A549 (cell line): ENCODE measurements around the gene TXNL4A.

ENCODE experiments used
- EP300 ChIP-seq, 2 experiments: fragments of >200 bp; sonication (Bioruptor Twin); formaldehyde crosslinking; IDR thresholded peaks; 2 replicates in 1 of 2; 3 replicates in 1 of 2; pipeline ENCODE4 v1.6.1; 2016 to 2017
- KDM1A ChIP-seq: fragments of 200-600 bp; sonication (generic); IDR thresholded peaks from 2 replicates; pipeline ENCODE4 v1.6.1; 2016; ENCODE audit warnings: low read depth, mild to moderate bottlenecking
- NR3C1 ChIP-seq: fragments of >200 bp; sonication (Bioruptor Twin); formaldehyde crosslinking; IDR thresholded peaks from 3 replicates; pipeline ENCODE4 v1.6.1; 2017
- POLR2A ChIP-seq: IDR thresholded peaks from 2 replicates; pipeline ENCODE4 v1.6.1; 2012; ENCODE audit warnings: mild to moderate bottlenecking, low read length
- RAD21 ChIP-seq, 2 experiments: fragments of >200 bp in 1 of 2; sonication (Bioruptor Twin) in 1 of 2; formaldehyde crosslinking in 1 of 2; IDR thresholded peaks in 1 of 2; conservative IDR thresholded peaks in 1 of 2; 2 replicates in 1 of 2; 3 replicates in 1 of 2; pipeline ENCODE4 v1.6.1; 2012 to 2018; ENCODE audit warnings: inconsistent platforms in 1 of 2
- RFX5 ChIP-seq: fragments of 450-650 bp; IDR thresholded peaks from 2 replicates; pipeline ENCODE4 v1.7.1; 2014; ENCODE audit warnings: antibody characterized with exemption, mild to moderate bottlenecking, moderate library complexity
- TP53 ChIP-seq: fragments of 250-450 bp; sonication (Bioruptor Pico); IDR thresholded peaks from 2 replicates; pipeline ENCODE4 v1.5.0; 2021; ENCODE audit warnings: mild to moderate bottlenecking, moderate library complexity
- TF ChIP-seq, protein P1 (sequence below): fragments of >200 bp; sonication (Bioruptor Twin); formaldehyde crosslinking; IDR thresholded peaks from 3 replicates; pipeline ENCODE4 v1.5.1; 2016

DNA sequence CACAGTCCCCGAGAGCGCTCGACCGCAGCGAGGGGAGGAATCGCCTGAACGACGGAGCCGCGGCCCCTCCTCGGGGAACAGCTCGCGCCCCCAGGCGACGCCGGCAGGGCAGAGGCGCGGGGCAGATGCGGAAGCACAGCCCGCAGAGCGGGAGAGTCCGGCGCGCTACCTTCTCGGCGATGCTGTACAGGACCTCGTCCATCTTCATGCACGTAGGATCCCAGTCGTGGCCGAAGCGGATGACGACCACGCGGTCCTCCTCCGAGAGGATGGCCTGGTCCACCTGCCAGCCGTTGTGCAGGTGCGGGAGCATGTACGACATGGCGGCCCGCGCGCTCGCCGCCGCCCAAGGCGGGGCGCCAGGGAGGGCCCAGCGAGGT lies 302 bp downstream of the TXNL4A start:
- TF ChIP-seq, protein P1, sequence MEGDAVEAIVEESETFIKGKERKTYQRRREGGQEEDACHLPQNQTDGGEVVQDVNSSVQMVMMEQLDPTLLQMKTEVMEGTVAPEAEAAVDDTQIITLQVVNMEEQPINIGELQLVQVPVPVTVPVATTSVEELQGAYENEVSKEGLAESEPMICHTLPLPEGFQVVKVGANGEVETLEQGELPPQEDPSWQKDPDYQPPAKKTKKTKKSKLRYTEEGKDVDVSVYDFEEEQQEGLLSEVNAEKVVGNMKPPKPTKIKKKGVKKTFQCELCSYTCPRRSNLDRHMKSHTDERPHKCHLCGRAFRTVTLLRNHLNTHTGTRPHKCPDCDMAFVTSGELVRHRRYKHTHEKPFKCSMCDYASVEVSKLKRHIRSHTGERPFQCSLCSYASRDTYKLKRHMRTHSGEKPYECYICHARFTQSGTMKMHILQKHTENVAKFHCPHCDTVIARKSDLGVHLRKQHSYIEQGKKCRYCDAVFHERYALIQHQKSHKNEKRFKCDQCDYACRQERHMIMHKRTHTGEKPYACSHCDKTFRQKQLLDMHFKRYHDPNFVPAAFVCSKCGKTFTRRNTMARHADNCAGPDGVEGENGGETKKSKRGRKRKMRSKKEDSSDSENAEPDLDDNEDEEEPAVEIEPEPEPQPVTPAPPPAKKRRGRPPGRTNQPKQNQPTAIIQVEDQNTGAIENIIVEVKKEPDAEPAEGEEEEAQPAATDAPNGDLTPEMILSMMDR, result no peak
- TF ChIP-seq NR3C1, result no peak
- TF ChIP-seq TP53 (CRISPR knock-in tag), result no peak
- no peak for TF ChIP-seq RFX5
- no peak for TF ChIP-seq POLR2A
- no peak for TF ChIP-seq EP300 (IDR thresholded peaks at IDR 0.05)
- TF ChIP-seq KDM1A, result no peak
- no peak for TF ChIP-seq RAD21 (conservative IDR thresholded peaks at IDR 0.05 in 1 of 2, IDR thresholded peaks at IDR 0.05 in 1 of 2)
